Breast epithelium (tissue), 4 donors: ENCODE measurements around the gene CCDC121. TPM values are rescaled to one million over a fixed set of nuclear protein-coding genes. Genes with fewer than 3 reads are reported as not detected.

Experiments
- DNase-seq, 2 donors: peaks; one replicate each; pipeline ENCODE4 v3.0.0-alpha.2; 2019; ENCODE audit warnings: low spot score in 2 of 2
- H3K27ac ChIP-seq, 2 donors: fragments of 200-600 bp; sonication (generic) in 1 of 2; one replicate each; pipeline ENCODE4 v1.5.1; 2016 to 2019; ENCODE audit warnings: mild to moderate bottlenecking in 1 of 2
- H3K27me3 ChIP-seq, 2 donors: fragments of 200-600 bp; sonication (generic) in 1 of 2; one replicate each; pipeline versions ENCODE4 v1.5.1 to v1.6.0; 2017 to 2019; ENCODE audit warnings: control low read depth in 1 of 2, mild to moderate bottlenecking in 1 of 2
- H3K36me3 ChIP-seq: fragments of 200-600 bp; one replicate; pipeline ENCODE4 v1.5.1; 2019
- H3K4me1 ChIP-seq, 2 donors: fragments of 200-600 bp; sonication (generic); one replicate each; pipeline ENCODE4 v1.5.1; 2016 to 2019; ENCODE audit warnings: control low read depth in 1 of 2
- H3K4me3 ChIP-seq, 3 donors: fragments of 200-600 bp; sonication (generic); 1 replicate in 2 of 3; 2 replicates in 1 of 3; pipeline ENCODE4 v1.5.1; 2016 to 2019; ENCODE audit warnings: mild to moderate bottlenecking in 3 of 3, moderate library complexity in 2 of 3
- H3K9me3 ChIP-seq, 2 donors: fragments of 200-600 bp; sonication (generic) in 1 of 2; one replicate each; pipeline ENCODE4 v1.5.1; 2016 to 2019; ENCODE audit warnings: control low read depth in 1 of 2
- CTCF ChIP-seq, 3 donors: fragments of 450-650 bp; IDR thresholded peaks; one replicate each; pipeline ENCODE4 v1.5.1; 2016 to 2017; ENCODE audit warnings: antibody characterized with exemption in 3 of 3, mild to moderate bottlenecking in 3 of 3, moderate library complexity in 3 of 3
- POLR2A ChIP-seq: fragments of 450-650 bp; IDR thresholded peaks from one replicate; pipeline ENCODE4 v1.6.1; 2016; ENCODE audit warnings: antibody characterized with exemption, mild to moderate bottlenecking, moderate library complexity
- POLR2AphosphoS5 ChIP-seq, 3 donors: sonication (generic); formaldehyde crosslinking; IDR thresholded peaks; one replicate each; pipeline ENCODE4 v1.6.1; 2017; ENCODE audit warnings: antibody characterized with exemption in 3 of 3
- intact Hi-C: fragments of 100-400 bp; cut with DNase I; formaldehyde crosslinking; loops from one replicate; pipeline ENCODE4 v1.15.1; 2023; ENCODE audit warnings: low total_unique reads
- total RNA-seq, 3 donors: library from RNA; depleted of rRNA; stranded (reverse); fragments of >200 nt; gene quantifications; one replicate each; pipeline ENCODE4 v1.1.0, GENCODE V29; 2016

Gene CCDC121, protein sequence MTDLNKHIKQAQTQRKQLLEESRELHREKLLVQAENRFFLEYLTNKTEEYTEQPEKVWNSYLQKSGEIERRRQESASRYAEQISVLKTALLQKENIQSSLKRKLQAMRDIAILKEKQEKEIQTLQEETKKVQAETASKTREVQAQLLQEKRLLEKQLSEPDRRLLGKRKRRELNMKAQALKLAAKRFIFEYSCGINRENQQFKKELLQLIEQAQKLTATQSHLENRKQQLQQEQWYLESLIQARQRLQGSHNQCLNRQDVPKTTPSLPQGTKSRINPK
- total RNA-seq = 1 to 10 TPM; 4.9 to 8.9 (median 5.1) TPM

DNA sequence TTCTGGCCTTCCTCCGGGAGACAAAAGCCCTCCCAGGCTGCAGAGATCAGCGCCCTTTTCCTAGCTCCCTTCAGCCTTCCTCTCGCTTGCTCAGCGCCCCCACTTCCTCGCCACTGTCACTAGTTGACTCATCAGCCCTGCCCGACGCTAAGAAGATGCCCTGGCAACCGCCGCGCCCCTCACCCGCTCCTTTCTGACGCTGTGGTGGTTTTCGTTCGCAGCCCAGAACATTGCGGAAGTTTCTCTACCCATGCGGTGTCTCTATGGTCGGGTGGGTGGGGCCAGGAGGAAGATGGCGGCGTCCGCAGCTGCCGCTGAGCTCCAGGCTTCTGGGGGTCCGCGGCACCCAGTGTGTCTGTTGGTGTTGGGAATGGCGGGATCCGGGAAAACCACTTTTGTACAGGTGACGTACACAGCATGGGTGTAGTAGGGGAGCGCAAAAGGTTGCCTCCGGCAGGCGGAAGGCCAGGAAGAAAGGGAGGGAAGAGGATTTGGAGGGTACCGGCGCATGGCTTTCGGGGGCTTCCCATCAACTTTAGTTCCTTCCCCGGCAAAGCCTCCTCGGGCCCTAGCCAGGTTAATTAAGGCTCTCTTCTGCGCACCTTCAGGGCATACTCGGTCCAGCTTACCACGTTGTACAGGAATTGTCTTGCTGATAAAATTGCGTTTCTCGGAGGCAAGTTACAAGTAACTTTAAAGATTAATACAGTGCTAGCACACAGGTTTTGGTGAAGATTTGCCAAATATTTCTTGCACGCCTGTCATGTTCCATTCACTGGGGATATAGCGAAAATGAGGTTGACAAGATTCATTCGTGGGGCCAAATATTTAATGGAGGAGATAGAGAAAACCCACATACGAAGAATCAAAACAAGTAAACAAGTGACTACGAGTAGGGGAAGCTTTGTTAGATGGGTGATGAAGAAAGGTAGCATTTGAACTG lies at the start of gene CCDC121, which contains the start of gene GPN1:
TSS of gene CCDC121 (minus strand) at position 246 of the 943 bp plus-strand sequence. CDS start 1,213 bp downstream, outside the sequence.
TSS of gene GPN1 (plus strand) at position 284 of the 943 bp plus-strand sequence. CDS start at position 293, 9 bp downstream.
- TF ChIP-seq POLR2A = peak; percentile 54
- peak in 2 of 3 donors; percentile 9 to 69 for TF ChIP-seq POLR2AphosphoS5 (IDR thresholded peaks at IDR 0.05)
- no peak for TF ChIP-seq CTCF (IDR thresholded peaks at IDR 0.05)
- Histone ChIP-seq H3K27me3 (no peaks in the 10 kb centered on the region), H3K4me3 (peak within 1 kb of the TSS; percentile 76 to 88 (median 86)), H3K9me3 (no peaks in the 10 kb centered on the region), H3K27ac (peak within 1 kb of the TSS; percentile 81 to 85), H3K4me1 (peaks cover 4 to 8% of the 10 kb centered on the region in 2 donors), H3K36me3 (peaks cover 5% of the 10 kb centered on the region)
- peak; percentile 76 to 78 for DNase-seq
- intact Hi-C loops = no loop called here

DNA sequence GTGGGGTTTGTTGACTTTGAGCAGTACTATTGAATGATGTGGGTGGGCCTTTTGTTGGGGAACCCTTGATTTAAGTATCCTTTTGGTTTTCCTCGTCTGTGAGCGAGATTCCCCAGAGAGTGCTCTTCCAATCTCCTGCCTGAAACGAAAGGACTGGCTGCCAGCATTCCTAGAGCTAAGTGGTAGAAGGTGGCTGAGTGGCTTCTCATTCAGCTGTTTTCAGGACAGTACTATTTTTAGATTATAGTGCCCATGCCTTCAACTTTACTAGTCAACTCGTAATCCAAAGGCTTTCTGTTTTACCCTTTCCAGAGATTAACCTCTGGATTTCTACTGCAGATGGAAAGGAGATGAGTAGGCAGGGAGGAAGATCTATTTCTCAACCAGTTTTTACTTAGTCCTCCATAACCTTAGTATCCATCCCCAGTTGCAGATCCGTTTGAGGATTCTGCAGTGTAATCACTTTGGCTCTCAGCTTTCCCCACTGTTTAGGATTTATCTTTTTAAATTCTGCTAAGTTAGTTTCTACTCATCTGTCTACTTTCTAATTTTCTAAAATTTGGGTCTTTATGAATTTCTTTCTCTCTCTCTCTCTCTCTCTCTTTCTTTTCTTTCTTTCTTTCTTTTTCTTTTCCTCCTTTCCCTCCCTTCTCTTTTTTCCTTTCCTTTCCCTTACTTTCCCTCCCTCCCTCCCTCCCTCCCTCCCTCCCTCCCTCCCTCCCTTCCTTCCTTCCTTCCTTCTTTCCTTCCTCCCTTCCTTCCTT lies 44.1 kb upstream of the CCDC121 start:
- no peaks in the 10 kb centered on the region for H3K36me3 ChIP-seq

GRCh38 chr2:27671235-27671634 lies 42.4 kb upstream of the CCDC121 start:
- TF ChIP-seq POLR2AphosphoS5 (IDR thresholded peaks at IDR 0.05) (no peak), CTCF (IDR thresholded peaks at IDR 0.05) (no peak), POLR2A (no peak)
- no peaks in the 10 kb centered on the region for H3K9me3 ChIP-seq
- H3K27ac ChIP-seq = no peak overlapping the region
- no peaks in the 10 kb centered on the region for H3K27me3 ChIP-seq
- no peak overlapping the region for H3K4me3 ChIP-seq
- H3K4me1 ChIP-seq = no peaks in the 10 kb centered on the region
- intact Hi-C loops = no loop called here
- H3K36me3 ChIP-seq = no peaks in the 10 kb centered on the region
- DNase-seq = no peak

More for the DNA sequence above, 44.1 kb upstream of the CCDC121 start:
- TF ChIP-seq POLR2AphosphoS5 (IDR thresholded peaks at IDR 0.05) (no peak), POLR2A (no peak), CTCF (IDR thresholded peaks at IDR 0.05) (no peak)
- no peaks in the 10 kb centered on the region for H3K9me3 ChIP-seq
- no peaks in the 10 kb centered on the region for H3K4me1 ChIP-seq
- no peak for DNase-seq
- intact Hi-C loops = no loop called here
- H3K27me3 ChIP-seq = no peaks in the 10 kb centered on the region
- H3K4me3 ChIP-seq = no peak overlapping the region
- H3K27ac ChIP-seq = no peak overlapping the region

DNA sequence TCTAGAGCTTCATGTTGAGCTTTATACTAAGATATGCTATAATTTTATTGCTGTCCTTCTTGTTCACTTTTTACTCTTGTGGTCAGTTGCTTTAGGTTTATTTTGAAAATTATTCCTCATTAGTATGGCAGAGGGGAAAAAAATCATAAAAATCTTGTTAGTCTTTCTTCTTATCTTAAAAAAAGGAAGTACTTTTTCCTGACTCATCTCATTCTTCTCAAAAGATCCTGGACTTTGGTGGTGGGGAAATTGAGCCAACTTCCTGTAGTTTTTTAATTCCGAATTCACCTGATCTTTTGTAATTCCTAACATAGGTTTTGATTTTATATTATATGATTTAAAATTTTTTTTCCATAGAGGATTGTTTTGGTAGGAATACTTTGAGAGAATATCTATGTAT lies 38.6 kb upstream of the CCDC121 start:
- no peak for DNase-seq
- Histone ChIP-seq H3K4me1 (peaks cover 0 to 2% of the 10 kb centered on the region in 2 donors), H3K4me3 (no peak overlapping the region), H3K27ac (no peak overlapping the region), H3K9me3 (no peaks in the 10 kb centered on the region), H3K36me3 (no peaks in the 10 kb centered on the region), H3K27me3 (no peaks in the 10 kb centered on the region)
- intact Hi-C loops = no loop called here
- TF ChIP-seq CTCF (IDR thresholded peaks at IDR 0.05) (no peak), POLR2AphosphoS5 (IDR thresholded peaks at IDR 0.05) (no peak), POLR2A (no peak)
